Adrenal gland (tissue), 12 donors: ENCODE data around the gene KAZN. TPM values are rescaled to one million over a fixed set of nuclear protein-coding genes. Genes with fewer than 3 reads are reported as not detected.

ENCODE experiments used
- DNase-seq, 7 donors: peaks; one replicate each; pipeline ENCODE4 v3.0.0-alpha.2; 2019 to 2020
- H3K27ac ChIP-seq, 5 donors: fragments of 200-600 bp; sonication (generic) in 4 of 5; 1 replicate in 3 of 5; 2 replicates in 2 of 5; pipeline versions ENCODE4 v1.5.1 to v1.8.0; 2016 to 2020; ENCODE audit warnings: mild to moderate bottlenecking in 1 of 5
- H3K27me3 ChIP-seq: fragments of 200-600 bp; 2 replicates; pipeline ENCODE4 v1.8.0; 2021
- H3K36me3 ChIP-seq, 2 donors: fragments of 200-600 bp; replicated peaks in 1 of 2; 1 replicate in 1 of 2; 2 replicates in 1 of 2; pipeline versions ENCODE4 v1.5.1 to v1.8.0; 2018 to 2022
- H3K4me1 ChIP-seq, 2 donors: fragments of 200-600 bp; replicated peaks in 1 of 2; 1 replicate in 1 of 2; 2 replicates in 1 of 2; pipeline versions ENCODE4 v1.5.1 to v1.8.0; 2018 to 2021
- H3K4me3 ChIP-seq, 4 donors: fragments of 200-600 bp; sonication (generic) in 3 of 4; one replicate each; pipeline ENCODE4 v1.5.1; 2016 to 2018
- H3K9me3 ChIP-seq, 3 donors: fragments of 200-600 bp; sonication (generic) in 1 of 3; replicated peaks in 1 of 3; 1 replicate in 2 of 3; 2 replicates in 1 of 3; pipeline versions ENCODE4 v1.5.1 to v1.8.0; 2016 to 2021
- POLR2A ChIP-seq, 2 donors: fragments of 450-650 bp; IDR thresholded peaks; one replicate each; pipeline ENCODE4 v1.6.1; 2017; ENCODE audit warnings: antibody characterized with exemption in 2 of 2, mild to moderate bottlenecking in 2 of 2, moderate library complexity in 1 of 2
- WGBS, 4 donors: extraction: QIAGEN DNeasy Blood & Tissue Kit in 2 of 4; methylation state at CpG; one replicate each; pipeline versions ENCODE4 v1.1.5 to v1.1.7; 2013 to 2017; 5-methylcytosine and 5-hydroxymethylcytosine counted together
- intact Hi-C, 2 donors: fragments of 100-400 bp; cut with DNase I; formaldehyde crosslinking; loops; one replicate each; pipeline versions ENCODE4 v1.14.1 to v1.15.0; 2022 to 2023
- polyA plus RNA-seq, 3 donors: library from polyadenylated mRNA; stranded (reverse); fragments of 200-250 nt in 2 of 3; fragments of 350-450 nt in 1 of 3; fragmentation: Illumina TruSeq in 1 of 3; extraction: RNeasy Lipid Tissue Mini Kit (QIAGEN cat#74804) in 1 of 3; gene quantifications; one replicate each; pipeline ENCODE4 v1.2.3, GENCODE V29; 2013 to 2014
- total RNA-seq, 9 donors: library from RNA; depleted of rRNA in 4 of 9; stranded (reverse); fragments of >200 nt in 4 of 9; fragments of 120-200 nt in 1 of 9; fragmentation: NEBNext Ultra II Directional in 1 of 9; extraction: Animal tissue kit (Norgen Biotek cat#: 25700) in 1 of 9; gene quantifications; one replicate each; pipeline versions ENCODE4 v1.1.0 to v1.2.4, GENCODE V29; 2013 to 2023
- TF ChIP-seq, protein P1 (sequence below), 6 experiments: fragments of 450-650 bp in 4 of 6; fragments of 200-600 bp in 2 of 6; sonication (generic) in 1 of 6; IDR thresholded peaks; 1 replicate in 5 of 6; 2 replicates in 1 of 6; pipeline versions ENCODE4 v1.5.1 to v1.8.0; 2016 to 2021; ENCODE audit warnings: antibody characterized with exemption in 6 of 6, mild to moderate bottlenecking in 2 of 6, moderate library complexity in 1 of 6
- donor health status: healthy with polysubstance abuse.
- donor health status: Bipolar disorder and iron deficiency.
- donor health status: DM: yes; HTN: yes; CAD: no.
- donor health status: DM: no; HTN: no; CAD: no.
- donor health status: DM: no; HTN: no; CAD: no.
- donor health status: DM: yes; HTN: yes; CAD: no.

Gene KAZN
- total and polyA plus RNA-seq, 12 donors, result 5.9 to 63.4 (median 29.5) TPM

DNA sequence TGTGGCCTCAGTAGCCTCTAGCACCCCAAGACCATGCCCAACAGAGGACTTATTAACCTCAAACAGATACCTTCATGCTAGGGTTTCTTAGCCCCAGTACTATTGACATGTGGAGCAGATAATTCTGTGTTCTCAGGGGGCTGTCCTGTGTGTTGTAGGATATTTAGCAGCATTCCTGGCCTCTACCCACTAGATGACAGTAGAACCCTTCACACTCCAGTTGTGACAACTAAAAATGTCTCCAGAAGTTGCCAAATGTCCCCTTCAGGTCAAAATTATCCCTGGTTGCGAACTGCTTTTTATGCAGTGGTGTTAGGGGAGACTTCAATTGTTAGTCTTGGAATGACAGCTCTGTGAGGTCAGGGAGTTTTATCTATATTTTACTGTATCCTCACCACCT, 8.1 kb downstream of the KAZN start:
- Histone ChIP-seq H3K27me3 (no peaks in the 10 kb centered on the region), H3K9me3 (no peaks in the 10 kb centered on the region), H3K27ac (no peak overlapping the region), H3K36me3 (no peaks in the 10 kb centered on the region), H3K4me1 (no peaks in the 10 kb centered on the region), H3K4me3 (no peak overlapping the region)
- intact Hi-C loops, result no loop called here
- DNase-seq, result no peak
- 0 to 43% (median 0%) methylated on average over 1 of the region's 1 CpG for WGBS, 4 donors
- TF ChIP-seq POLR2A (IDR thresholded peaks at IDR 0.05), result no peak
- TF ChIP-seq, protein P1, sequence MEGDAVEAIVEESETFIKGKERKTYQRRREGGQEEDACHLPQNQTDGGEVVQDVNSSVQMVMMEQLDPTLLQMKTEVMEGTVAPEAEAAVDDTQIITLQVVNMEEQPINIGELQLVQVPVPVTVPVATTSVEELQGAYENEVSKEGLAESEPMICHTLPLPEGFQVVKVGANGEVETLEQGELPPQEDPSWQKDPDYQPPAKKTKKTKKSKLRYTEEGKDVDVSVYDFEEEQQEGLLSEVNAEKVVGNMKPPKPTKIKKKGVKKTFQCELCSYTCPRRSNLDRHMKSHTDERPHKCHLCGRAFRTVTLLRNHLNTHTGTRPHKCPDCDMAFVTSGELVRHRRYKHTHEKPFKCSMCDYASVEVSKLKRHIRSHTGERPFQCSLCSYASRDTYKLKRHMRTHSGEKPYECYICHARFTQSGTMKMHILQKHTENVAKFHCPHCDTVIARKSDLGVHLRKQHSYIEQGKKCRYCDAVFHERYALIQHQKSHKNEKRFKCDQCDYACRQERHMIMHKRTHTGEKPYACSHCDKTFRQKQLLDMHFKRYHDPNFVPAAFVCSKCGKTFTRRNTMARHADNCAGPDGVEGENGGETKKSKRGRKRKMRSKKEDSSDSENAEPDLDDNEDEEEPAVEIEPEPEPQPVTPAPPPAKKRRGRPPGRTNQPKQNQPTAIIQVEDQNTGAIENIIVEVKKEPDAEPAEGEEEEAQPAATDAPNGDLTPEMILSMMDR (IDR thresholded peaks at IDR 0.05), result peak in 1 of 6 experiments; percentile 21

DNA sequence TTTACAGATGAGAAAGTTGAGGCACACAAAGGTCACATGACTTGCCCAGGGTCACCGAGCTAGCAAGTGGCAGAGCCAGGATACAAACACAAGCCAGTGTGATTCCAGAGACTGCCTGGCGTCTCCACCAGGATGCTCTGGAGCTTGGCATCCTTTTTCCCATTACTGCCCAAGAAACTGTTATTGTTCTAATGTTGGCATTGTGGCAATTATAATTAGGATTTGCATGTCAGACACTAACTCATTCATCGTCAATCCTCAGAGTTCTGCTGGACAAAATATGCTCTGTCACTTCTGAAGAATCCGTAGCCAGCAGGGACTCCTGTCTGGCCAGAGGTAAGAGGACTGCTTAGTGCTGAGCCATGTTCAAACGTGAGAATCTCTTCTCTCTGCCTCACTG, 8.8 kb downstream of the KAZN start:
- no peak overlapping the region for H3K27ac ChIP-seq
- 77 to 85% (median 80%) methylated on average over 5 of the region's 5 CpGs for WGBS, 4 donors
- no peaks in the 10 kb centered on the region for H3K4me1 ChIP-seq
- no peaks in the 10 kb centered on the region for H3K36me3 ChIP-seq
- H3K4me3 ChIP-seq, result no peak overlapping the region
- H3K27me3 ChIP-seq, result no peaks in the 10 kb centered on the region
- no peak for TF ChIP-seq POLR2A (IDR thresholded peaks at IDR 0.05)
- TF ChIP-seq, protein P1 (IDR thresholded peaks at IDR 0.05), result no peak
- DNase-seq, result no peak
- intact Hi-C loops, result no loop called here
- H3K9me3 ChIP-seq, result no peaks in the 10 kb centered on the region

DNA sequence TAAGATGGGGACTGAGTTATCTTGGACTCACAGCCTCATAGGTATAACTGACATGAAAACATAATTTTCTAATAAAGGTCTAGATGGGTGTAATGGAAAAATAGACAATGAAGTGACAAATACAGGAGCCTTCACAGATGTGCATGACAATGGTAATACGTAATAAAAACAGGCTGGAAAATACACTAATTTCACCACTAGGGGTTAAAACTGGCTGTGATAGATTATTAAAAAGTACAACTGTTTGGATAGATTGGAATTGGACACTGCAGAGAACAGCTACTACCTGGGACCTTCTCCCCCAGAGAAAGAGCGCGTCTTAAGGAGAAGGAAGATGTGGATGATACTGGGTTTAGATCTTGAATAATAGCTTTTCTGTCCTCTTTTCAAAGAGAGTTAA, 9.8 kb downstream of the KAZN start:
- H3K4me3 ChIP-seq, result no peak overlapping the region
- intact Hi-C loops, result no loop called here
- TF ChIP-seq, protein P1 (IDR thresholded peaks at IDR 0.05), result peak in 1 of 6 experiments; percentile 8
- no peak for TF ChIP-seq POLR2A (IDR thresholded peaks at IDR 0.05)
- no peaks in the 10 kb centered on the region for H3K36me3 ChIP-seq
- DNase-seq, result no peak
- no peaks in the 10 kb centered on the region for H3K27me3 ChIP-seq
- 93 to 96% (median 94%) methylated on average over 3 of the region's 3 CpGs for WGBS, 4 donors
- no peaks in the 10 kb centered on the region for H3K4me1 ChIP-seq
- H3K27ac ChIP-seq, result no peak overlapping the region
- H3K9me3 ChIP-seq, result no peaks in the 10 kb centered on the region

DNA sequence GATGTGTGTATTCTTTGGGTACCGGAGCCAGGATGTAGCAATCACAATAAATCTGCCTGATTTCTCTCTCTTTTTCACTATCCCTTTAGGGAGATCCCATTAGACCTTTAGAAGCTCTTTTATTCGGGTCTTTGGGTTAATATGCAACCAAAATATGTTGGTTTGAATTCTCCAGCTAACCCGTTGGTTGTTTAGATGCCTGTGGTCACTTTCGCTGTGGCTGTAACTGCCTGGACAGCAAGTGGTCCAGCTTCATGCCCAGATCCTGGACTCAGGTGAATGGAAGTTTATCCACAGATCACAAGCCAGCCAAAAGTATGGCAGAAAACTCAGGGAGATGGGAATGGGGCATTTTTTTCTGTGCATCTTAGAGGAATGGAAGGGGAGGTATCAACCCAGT, 12.3 kb downstream of the KAZN start:
- intact Hi-C loops, result no loop called here
- H3K9me3 ChIP-seq, result no peaks in the 10 kb centered on the region
- TF ChIP-seq POLR2A (IDR thresholded peaks at IDR 0.05), result no peak
- TF ChIP-seq, protein P1 (IDR thresholded peaks at IDR 0.05), result no peak
- no peak for DNase-seq
- H3K4me3 ChIP-seq, result no peak overlapping the region
- H3K4me1 ChIP-seq, result no peaks in the 10 kb centered on the region
- WGBS, 4 donors, result 80 to 93% (median 85%) methylated on average over 4 of the region's 4 CpGs
- H3K36me3 ChIP-seq, result no peaks in the 10 kb centered on the region
- no peaks in the 10 kb centered on the region for H3K27me3 ChIP-seq
- H3K27ac ChIP-seq, result no peak overlapping the region
